Activated CD4-positive, alpha-beta T cell treated with anti-CD3 and anti-CD28 coated beads, Interleukin-2, amount 50 U/mL, for 4 hours (primary cell): ENCODE results near the gene CTNNB1.
"Not testable (repeated sequence)": the region's sequence is repeated elsewhere in the genome, so short reads cannot be mapped to it uniquely, and the experiment has no call there.

Experiments
- DNase-seq, 2 experiments: peaks; one replicate each; pipeline ENCODE4 v3.0.0-alpha.2; 2020

Gene CTNNB1

GRCh38 chr3:41259449-41260062 lies 60.3 kb downstream of the CTNNB1 start:
- no peak for DNase-seq

- no peak for DNase-seq
These were observed 60.8 kb downstream of the CTNNB1 start for GRCh38 chr3:41260063-41260450.

GRCh38 chr3:41265011-41265545 lies 65.8 kb downstream of the CTNNB1 start:
- no peak for DNase-seq

GRCh38 chr3:41265823-41266273 lies 66.5 kb downstream of the CTNNB1 start:
- no peak for DNase-seq

- DNase-seq, result no peak
These were observed 68.8 kb downstream of the CTNNB1 start for GRCh38 chr3:41267975-41268640.

GRCh38 chr3:41272667-41273066 lies 73.4 kb downstream of the CTNNB1 start:
- DNase-seq, result no peak

- no peak for DNase-seq
These were observed 75.8 kb downstream of the CTNNB1 start for GRCh38 chr3:41274944-41275668.

GRCh38 chr3:41276191-41276590 lies 76.9 kb downstream of the CTNNB1 start:
- no peak for DNase-seq

- DNase-seq, result no peak
These were observed 78.6 kb downstream of the CTNNB1 start for GRCh38 chr3:41277790-41278465.

GRCh38 chr3:41284934-41285333 lies 85.6 kb downstream of the CTNNB1 start:
- not testable (repeated sequence) for DNase-seq

- no peak for DNase-seq
These were observed 87.0 kb downstream of the CTNNB1 start for GRCh38 chr3:41286305-41286704.

- no peak for DNase-seq
These were observed 89.5 kb downstream of the CTNNB1 start for GRCh38 chr3:41288785-41289184.
